Measurements from ENCODE around the gene TSPAN14.

Gene TSPAN14

DNA sequence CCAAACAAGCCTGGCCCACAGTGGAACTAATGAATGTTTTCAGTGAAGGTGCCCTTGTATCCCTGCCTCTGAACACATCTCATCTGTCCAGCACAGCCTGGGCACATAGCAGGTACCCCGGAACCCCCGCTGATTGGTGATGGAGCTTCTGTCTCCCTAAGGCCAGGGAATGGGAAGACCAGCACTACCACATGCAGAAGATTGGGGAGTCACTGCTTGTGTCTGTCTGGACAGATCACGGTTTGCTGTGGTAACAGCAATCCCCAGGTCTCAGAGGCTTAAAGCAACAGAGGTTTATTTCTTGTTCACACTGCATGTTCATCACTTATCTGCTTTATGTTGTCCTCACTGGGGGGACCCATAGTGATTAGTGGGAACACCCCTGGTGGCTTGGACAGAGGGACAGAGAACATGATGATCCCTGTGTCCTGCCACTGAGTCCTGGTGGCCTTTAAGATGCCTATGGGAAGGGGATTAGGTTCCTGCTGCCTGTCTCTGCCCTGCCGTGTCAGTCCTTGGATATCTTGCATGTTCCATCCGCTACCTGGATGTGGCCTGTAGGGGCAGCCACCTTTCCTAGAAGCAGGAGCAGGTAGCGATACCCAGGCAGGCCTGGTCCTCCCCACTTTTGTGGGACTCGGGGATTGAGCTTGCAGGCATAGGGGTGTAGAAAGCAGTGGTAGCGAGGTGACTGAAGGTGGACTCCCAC, 3.6 kb downstream of the TSPAN14 start:
- no peak for DNase-seq

DNA sequence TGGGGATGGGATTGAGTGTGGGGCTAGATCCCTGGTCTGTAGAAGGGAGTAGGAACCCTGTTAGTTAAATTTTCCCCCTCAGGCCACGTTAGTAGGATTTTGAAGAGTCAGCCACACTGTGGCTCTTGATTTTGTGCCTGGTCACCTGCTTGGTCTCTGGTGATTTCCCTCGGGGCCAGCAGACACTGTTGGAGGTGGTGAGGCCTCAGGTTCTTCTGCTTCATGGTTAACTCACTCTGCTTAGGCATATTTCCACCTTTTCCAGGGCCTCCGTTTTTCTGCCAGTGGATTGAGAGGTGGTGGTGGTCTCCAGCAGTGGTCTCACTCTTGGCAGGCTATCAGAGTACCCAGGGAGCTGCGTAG, 4.1 kb downstream of the TSPAN14 start:
- no peak for DNase-seq

DNA sequence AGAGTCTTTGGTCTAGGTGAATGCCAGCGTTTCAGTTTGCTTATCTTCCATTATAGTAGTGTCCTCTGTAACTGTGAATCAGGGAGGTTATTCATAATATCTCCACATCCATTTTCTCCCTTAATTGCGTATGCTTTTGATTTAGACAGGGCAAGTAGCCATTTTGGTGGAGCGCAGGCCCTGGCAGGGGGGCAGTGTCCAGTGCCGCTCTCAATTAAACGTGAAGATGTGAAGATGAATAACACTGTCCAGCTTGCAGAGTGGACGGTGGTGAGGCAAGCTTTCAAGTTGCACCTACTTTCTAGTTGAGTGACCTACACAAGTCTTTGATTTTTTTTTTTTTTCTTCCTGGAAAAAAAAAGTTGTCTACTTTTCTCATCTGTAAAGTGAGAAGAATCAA, 4.5 kb downstream of the TSPAN14 start:
- DNase-seq: no peak

DNA sequence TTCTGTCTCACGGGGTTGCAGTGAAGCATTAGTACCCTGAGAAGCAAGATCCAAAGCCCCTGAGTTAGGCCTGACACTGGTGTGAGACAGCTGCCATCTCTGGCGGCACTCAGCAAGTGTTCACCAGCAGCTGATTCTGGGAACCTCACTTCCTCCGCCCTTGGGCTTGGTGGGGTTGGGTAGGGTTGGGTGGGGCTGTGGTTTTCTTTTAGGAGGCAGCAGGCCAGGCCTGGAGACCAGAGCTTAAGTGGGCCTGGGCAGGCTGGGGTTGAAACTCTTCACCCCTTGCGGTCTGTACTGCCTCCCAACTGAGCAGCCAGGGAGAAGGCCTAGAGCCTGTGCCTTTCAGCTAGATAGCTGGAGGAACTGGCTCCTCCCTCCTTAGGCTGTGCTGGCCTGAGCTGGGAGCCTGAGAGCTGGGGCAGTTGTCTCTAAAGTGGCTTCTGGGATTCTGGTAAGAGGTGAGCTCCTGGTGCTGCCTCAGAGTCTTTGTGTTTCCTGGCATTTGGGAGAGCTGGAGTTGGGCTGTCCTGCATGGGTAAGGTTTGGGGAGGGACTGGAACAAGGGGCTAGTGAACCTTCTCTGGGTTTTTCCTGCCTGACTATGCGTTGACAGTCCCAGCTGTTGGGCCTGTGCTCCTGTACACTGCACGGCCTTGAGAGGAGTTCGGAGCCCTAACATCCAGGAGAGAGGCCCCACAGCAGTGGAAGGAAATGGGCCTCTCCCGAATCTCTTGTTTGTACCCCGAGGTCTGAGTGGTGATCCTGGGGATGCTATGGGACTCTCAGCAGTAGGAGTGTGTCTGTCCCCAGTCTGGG, 5.1 kb downstream of the TSPAN14 start:
- DNase-seq: no peak

DNA sequence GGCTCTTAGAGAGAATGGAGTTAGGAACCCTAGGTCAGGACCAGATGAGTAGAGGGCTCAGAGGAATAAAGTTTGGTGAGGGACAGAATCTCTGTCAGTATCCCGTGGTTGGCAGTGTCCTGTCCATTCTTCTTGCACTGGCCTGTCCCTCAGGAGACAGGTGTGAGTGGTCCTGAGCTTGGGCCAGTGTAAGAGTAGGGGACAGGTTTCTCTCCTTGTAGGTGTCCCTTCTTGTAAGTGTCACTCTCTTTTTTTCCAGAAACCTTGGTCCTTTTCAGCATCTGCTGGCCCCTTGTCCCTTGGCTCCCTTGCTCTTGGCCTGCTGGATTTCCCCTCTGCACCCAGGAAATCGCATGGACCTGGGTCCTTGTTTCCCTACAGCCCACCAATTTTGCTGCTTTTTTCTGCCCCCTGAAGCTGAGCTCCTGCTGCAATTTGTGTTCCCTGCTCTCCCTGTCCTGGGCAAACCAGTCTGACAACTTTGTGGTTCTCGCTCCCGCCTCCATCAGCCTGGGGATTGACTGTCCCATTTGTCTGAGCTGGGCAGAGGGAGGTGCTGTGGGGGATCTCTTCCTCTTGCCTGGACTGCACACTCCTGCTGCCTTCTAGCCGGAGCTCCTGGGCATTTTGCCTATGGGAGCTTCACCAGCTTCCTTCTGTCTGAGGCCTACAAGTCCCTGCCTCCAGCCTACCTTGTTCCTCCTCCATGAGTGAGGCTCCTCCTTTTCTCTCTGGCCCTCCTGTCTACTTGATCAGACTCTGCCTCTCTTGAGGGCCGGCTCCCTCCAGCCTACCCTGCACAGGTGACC, 6.5 kb downstream of the TSPAN14 start:
- no peak for DNase-seq

DNA sequence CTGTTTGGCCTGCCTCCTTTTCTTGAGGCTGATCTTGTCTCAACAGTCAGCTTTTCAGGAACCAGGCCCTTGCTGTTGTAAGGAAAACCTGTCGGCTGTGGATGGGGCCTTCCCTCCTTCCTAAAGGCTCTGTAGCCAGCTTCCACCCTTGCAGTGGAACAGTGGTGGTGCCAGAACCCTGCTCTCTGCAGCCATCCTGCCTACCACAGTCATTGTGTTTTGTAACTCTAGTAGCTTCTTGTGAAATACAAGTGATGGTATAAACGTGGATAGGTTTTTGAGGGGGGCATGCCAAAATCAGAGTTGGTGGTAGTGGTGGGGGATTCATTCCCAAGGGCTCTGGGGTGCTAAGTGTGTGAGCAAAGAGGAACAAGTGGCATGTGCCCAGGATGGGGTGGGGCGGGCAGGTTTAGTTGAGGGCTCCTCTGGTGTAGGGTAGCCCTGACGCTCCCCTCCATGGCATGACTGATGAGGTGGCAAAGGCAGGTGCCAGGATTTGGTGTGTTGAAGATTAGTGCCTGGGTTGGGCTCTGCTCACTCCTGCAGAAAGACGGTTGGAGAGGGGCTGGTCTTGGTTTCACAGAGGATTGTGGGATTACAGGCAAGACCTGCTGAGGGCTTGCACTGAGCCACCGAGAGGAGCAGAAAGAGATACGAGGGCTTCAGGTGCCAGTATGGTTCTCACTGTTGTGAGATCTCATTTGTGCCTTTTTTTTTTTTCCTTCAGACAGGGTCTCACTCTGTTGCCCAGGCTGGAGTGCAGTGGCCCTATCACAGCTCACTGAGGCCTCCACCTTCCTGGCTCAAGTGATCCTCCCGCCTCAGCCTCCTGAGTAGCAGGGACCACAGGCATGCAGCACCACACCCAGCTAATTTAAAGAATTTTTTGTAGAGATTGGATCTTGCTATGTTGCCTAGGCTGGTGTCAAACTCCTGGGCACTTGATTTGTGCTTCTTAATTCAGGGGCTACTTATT, 7.4 kb downstream of the TSPAN14 start:
- DNase-seq: no peak

DNA sequence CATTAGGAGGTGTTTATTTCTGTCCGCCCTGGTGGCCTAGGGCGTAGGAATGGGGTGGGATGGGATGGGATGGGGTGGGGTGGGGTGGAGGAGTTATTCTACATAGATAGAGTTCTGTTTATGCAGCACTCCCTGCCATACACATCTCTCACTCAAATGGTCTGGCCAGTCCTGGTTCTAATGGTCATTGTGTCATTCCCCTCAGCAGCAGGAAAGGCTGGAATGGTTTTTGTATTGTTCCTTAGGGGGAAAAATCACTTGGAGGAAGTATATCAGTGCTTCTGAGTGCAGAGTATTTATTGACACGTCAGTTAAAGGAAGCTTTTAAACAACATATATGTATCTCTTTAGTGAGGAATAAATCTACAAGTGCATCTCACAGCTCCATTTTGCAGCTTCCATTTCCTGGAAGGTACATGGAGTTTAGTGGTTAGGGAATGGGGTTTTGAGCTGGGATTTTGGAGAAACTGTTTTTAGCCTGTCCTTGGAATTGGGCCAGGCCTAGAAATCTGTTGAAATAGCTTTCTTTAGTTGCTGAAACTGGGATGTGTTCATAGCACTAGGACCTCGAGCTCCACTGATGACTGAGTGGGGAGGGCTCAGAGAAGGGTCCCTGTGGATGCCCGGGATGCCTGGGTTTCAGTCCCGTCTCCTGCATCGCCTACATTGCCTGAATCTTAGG, 8.3 kb downstream of the TSPAN14 start:
- DNase-seq: no peak

DNA sequence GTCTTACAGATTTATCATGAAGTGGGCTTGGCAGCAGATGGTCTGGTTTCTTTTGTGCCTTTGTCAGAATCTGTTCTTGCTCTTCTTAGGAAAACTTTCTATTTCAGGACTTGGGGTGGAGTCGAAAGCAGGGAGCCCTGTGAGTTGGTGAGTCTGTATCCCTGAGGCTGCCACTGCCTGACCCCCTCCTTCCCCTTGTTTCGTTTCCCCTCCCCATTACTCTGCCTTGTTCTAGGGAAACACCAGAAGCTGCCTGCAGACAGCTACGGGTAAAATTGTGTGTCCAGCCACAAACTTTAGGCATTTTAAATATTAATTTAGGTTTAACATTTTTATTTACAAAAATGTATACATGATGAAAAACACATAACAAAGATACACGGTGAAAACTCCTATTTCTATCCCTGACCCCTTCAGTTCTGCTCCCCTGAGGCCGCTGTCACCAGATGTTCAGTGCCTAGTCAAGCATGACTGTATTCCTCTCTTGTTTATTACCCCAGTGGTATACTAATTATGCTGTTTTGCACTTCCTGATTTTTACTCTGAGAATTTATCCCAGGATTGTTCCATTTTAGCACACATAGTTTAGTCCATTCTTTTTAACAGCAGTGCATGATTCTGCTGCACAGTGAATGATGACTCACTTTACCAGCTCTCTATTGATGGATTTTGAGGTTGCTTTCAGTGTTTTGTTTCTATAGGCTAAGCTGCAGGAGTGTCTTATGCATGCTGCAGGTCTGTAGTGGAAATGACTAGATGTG, 9.1 kb downstream of the TSPAN14 start:
- no peak for DNase-seq

DNA sequence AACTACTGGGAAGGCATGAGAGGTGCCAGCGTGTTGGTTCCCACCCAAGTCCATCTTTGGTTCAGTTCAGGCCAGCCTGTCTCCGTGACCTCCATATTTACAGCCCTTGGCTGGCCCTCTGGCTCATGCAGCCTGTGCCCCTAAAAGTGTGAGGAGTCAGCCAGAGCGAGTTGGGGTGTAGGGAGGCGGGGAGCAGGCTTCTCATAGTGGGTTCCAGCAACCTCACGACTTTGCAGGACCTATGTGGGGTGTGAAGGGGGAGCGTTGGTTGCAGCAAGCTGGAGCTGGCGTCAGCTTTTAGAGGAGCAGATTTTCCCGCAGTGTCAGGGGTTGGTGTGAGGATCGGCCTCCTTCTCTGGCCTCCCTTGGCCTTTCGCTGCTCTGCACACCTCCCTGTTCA, 9.8 kb downstream of the TSPAN14 start:
- no peak for DNase-seq

DNA sequence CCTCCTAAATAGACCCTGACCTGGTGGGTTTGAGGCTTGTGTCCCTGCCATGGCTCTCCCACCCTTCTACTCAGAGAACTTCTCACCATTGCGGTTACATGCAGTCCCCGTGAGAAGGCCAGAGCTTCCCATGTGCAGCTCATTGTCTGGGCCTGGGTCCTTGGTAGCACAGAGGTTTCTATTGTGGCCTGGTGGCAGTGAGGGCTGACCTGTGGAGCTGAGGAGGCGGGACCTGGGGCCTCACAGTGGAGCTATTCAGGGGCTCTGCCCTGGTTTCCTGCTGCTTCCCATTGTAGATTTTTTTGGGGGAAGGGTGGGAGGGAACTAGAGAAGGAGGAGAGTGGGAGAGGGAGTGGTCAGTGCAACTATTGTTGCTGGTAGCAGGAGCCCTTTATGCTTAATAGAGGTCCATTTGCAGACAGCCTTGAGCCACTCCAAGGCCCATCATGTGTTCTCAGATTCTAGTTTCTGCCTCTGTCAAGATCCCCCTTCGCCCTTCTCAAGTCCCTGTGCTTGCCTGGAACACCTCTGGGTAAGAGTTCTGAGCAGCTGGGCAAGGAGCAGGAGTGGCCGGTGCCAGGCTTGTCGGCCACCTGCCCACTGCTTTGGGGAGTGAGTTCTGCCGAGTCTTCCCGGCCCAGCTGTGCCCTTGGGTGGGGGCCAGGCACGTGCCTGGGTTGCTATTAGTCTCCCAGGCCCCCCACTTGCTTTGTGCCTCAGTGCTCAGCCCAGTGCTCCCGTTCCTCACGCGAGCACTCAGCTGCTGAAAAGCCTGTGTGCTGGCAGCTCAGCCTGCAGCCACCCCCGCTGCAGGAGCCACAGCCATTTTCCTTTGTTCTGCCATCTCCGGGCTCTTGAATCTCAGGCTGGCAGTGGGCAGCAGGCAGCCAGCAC, 10.7 kb downstream of the TSPAN14 start:
- no peak for DNase-seq

DNA sequence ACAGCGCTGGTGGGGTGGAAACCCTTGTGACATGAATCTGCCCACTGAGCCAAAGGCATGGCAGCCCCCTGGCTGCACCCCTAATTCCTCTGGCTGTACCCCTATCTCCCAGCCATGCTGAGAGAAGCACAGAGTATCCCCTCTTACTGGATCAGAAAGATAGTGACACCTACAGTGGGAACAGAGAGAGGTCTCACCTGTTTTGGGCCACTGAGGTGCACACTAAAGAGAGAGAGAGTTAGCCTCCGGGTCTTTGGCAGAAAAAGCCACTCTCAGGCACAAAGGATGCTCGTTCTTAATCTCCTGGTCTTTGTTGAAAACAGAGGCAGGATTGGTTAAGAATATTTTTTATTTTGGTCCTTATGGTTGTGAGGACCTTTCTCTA, 11.3 kb downstream of the TSPAN14 start:
- no peak for DNase-seq

DNA sequence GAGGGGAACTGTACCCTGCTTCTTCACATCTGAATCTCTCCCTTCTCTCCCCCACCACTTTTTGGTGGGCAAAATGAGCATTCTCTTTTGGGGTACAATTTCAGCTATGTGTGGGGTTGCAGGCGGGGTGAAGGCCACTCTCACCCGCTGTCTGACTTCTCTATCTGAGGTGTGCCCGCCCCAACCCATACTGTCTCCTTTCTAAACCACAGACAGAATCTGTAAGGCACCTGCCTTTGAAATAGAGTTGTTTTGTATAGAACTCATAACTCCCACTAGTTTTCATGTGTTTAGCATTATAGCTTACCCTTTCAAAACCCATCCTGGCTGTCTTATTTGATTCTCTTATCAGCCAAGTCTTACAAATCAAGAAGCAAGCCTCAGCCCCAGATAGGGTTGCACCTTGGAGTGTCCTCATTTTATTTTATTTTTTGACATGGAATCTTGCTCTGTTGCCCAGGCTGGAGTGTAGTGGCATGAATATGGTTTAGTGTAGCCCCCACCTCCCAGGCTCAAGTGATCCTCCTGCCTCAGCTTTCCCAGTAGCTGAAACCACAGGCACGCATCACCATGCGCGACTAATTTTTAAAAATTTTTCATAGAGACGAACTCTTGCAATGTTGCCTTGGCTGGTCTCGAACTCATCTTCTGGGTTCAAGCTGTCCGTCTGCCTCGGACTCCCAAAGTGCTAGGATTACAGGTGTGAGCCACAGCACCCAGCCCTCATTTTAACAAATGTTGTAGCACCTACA, 11.9 kb downstream of the TSPAN14 start:
- no peak for DNase-seq

DNA sequence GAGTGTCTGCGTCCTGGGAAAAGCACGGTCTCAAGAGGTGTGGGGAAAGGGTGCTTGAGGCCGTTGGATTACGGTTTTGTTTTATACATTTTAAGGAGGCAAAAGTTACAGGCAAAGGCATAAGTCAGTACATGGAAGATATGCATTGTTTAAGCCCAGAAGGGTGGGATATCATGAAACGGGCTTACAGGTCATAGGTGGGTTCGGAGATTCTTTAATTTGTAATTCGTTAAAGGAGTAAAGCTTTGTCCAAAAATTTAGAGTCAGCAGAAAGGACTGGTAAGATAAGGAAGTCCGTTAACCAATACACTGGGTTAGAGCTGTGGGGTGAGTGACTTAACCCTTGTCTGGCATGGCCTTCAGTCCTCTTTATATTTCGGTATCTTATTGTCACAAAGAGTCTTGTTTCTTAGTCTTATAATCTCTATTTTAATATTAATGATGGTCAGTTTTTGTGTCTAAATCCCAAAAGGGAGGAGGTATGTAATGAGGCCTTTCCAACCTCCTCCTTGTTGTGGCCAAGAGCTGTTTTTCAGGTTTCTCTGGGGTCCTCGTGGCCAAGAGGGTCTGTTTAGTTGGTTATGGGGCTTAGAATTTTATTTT, 12.7 kb downstream of the TSPAN14 start:
- no peak for DNase-seq

DNA sequence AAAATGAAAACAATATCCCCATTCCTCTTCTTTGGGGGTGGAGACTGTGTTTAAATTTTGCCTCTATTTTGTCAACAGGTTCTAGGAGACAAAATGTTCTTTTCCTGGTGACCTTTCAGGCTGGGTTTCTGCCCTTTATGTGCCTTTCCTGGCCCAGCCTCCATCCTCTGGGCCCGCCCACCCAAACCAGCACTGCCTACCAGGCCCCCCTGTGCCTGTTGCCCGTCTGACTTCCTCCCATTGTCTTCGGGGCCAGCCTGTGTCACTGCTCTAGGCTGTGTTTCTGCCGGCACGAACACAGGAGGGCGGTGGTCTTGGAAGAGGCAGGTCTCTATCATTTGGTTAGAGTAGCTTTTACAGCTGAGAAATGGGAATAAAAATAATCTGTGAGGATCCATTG, 13.9 kb downstream of the TSPAN14 start:
- peak; percentile 22 for DNase-seq

DNA sequence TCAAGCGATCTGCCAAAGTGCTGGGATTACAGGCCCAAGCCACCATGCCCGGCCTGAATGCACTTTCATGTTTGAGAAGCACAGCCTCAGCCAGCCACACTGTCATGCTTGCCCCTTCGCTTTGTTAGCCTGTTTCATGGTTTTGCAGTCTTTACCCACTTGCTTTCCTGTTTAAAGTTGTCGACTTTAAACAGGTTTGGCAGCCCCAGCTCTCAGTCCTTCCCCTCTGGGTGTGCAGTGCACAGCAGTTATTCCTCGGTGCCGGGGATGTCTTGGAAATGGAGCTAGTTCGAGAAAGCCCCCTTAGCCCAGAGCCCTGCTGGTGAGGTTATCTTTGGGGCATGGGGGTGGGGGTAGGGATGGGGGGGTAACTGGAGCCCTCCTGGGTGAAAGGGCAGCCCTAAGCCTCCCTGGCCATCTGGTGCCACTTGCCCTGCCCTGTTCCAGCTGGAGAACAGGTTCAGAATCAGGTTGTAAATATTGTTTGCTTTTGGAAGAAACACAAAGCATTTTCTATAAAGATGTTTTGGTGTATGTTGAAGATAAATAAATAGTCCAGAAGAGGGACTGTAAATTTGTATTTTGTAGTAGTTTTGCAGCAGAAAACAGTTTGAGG, 14.8 kb downstream of the TSPAN14 start:
- no peak for DNase-seq

DNA sequence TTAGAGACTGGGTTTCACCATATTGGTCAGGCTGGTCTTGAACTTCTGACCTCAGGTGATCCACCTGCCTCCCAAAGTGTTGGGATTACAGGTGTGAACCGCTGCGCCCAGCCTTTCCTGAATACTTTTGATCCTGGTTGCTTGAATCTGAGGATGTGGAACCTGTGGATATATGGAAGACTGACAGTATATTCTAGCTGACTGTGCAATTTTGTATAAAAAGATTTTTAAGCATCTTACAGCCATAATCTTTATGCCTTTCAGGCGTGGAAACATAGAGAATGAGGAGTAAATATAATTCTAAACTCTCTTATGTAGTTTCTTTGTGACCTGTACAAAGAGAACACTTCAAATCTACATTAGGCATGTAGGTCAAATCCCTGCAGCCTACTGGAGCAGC, 16.2 kb downstream of the TSPAN14 start:
- DNase-seq: no peak

DNA sequence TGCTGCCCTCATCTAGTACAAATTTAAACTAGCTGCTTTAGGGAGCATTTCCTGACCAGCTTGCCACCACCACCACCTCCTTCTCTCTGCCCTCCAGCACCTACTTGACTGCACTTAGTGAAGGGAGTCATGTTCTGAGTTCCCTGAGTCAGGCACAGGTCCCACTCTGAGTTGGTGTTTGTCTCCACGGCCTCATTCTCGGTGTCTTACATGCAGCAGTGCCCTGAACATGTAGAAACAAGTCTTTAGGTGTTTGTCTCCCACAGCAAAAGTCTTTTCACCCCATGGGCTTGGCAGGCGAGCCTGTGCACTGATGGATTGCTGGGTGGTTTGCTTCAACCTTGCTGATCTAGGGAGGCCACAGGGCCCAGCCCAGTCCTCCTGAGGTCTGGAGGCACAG, 16.9 kb downstream of the TSPAN14 start:
- DNase-seq: no peak

DNA sequence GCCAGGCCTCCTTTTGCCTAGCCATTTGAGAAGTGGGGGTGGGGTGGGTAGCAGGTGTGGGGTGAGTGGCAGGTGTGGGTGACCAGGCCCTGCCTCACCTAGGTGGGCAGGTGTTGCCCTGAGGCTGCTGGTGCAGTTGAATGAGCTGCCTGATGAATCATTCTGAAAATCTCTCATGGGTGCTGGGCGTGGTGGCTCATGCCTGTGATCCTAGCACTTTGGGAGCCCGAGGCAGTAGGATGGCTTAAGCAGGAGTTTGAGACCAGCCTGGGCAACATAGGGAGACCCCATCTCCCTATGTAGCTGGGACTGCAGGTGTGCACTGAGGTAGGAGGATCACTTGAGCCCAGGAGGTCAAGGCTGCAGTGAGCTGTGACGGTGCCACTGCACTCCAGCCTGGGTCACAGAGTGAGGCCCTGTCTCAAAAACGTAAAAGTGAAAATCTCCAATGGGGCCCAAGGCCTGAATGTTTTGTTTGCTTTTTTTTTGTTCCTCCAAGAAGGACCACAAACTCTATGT, 17.7 kb downstream of the TSPAN14 start:
- DNase-seq: no peak
